GM23248 (cell line): ENCODE results near the gene PLXDC1. TPM values are rescaled to one million over a fixed set of nuclear protein-coding genes. Genes with fewer than 3 reads are reported as not detected.

ENCODE experiments used
- DNase-seq: peaks from one replicate; pipeline ENCODE4 v3.0.0-alpha.2; 2015
- H2AFZ ChIP-seq: fragments of 200-600 bp; sonication (generic); 2 replicates; pipeline ENCODE4 v1.6.1; 2016; ENCODE audit warnings: antibody characterized with exemption
- H3F3A ChIP-seq: fragments of 200-600 bp; sonication (generic); 2 replicates; pipeline ENCODE4 v1.6.1; 2016; ENCODE audit warnings: mild to moderate bottlenecking, antibody characterized with exemption, mixed run types; ENCODE audit not compliant: insufficient read depth
- H3K27ac ChIP-seq: fragments of 200-600 bp; sonication (generic); 2 replicates; pipeline ENCODE4 v1.5.1; 2016; ENCODE audit warnings: mild to moderate bottlenecking
- H3K27me3 ChIP-seq: fragments of 200-600 bp; sonication (generic); replicated peaks from 2 replicates; pipeline ENCODE4 v1.6.1; 2016; ENCODE audit warnings: mild to moderate bottlenecking; ENCODE audit not compliant: insufficient read depth
- H3K36me3 ChIP-seq: fragments of 200-600 bp; sonication (generic); 2 replicates; pipeline ENCODE4 v1.6.1; 2016; ENCODE audit warnings: low read depth, mild to moderate bottlenecking
- H3K4me1 ChIP-seq: fragments of 200-600 bp; sonication (generic); 2 replicates; pipeline ENCODE4 v1.6.1; 2016; ENCODE audit warnings: mild to moderate bottlenecking; ENCODE audit not compliant: insufficient read depth
- H3K4me2 ChIP-seq: fragments of 200-600 bp; sonication (generic); one replicate; pipeline ENCODE4 v1.6.1; 2016; ENCODE audit warnings: mild to moderate bottlenecking; ENCODE audit not compliant: unreplicated experiment
- H3K4me3 ChIP-seq: fragments of 200-600 bp; sonication (generic); 2 replicates; pipeline ENCODE4 v1.5.1; 2016; ENCODE audit warnings: mild to moderate bottlenecking
- H3K79me2 ChIP-seq: fragments of 200-600 bp; sonication (generic); 2 replicates; pipeline ENCODE4 v1.6.1; 2016; ENCODE audit warnings: mild to moderate bottlenecking; ENCODE audit not compliant: insufficient read depth
- H3K9ac ChIP-seq: fragments of 200-600 bp; sonication (generic); 2 replicates; pipeline ENCODE4 v1.6.1; 2016; ENCODE audit warnings: mild to moderate bottlenecking
- H3K9me2 ChIP-seq: fragments of 200-600 bp; sonication (generic); 2 replicates; pipeline ENCODE4 v1.6.1; 2016; ENCODE audit warnings: mixed run types, mild to moderate bottlenecking, moderate library complexity; ENCODE audit not compliant: insufficient read depth
- H3K9me3 ChIP-seq: fragments of 200-600 bp; sonication (generic); one replicate; pipeline ENCODE4 v1.6.1; 2017; ENCODE audit warnings: low read depth
- H4K20me1 ChIP-seq: fragments of 200-600 bp; sonication (generic); 2 replicates; pipeline ENCODE4 v1.6.0; 2016; ENCODE audit not compliant: insufficient read depth
- EZH2 ChIP-seq: fragments of 200-600 bp; sonication (generic); IDR thresholded peaks from 2 replicates; pipeline ENCODE4 v1.6.1; 2018; ENCODE audit warnings: antibody characterized with exemption, mild to moderate bottlenecking; ENCODE audit not compliant: insufficient read depth, poor library complexity, severe bottlenecking
- EZH2phosphoT487 ChIP-seq: fragments of 200-600 bp; sonication (generic); IDR thresholded peaks from 2 replicates; pipeline ENCODE4 v1.6.1; 2018; ENCODE audit warnings: antibody characterized with exemption, moderate library complexity, mild to moderate bottlenecking, low read depth; ENCODE audit not compliant: insufficient read depth
- WGBS, 2 experiments: methylation state at CpG; one replicate each; pipeline ENCODE4 v1.1.6; 2015 to 2017; ENCODE audit warnings: low lambda C conversion rate in 2 of 2, low coverage in 1 of 2; ENCODE audit errors: missing lambda C conversion rate in 2 of 2; 5-methylcytosine and 5-hydroxymethylcytosine counted together
- in situ Hi-C: fragments of 300-500 bp; cut with MboI; formaldehyde crosslinking; loops from 2 replicates; pipeline ENCODE4 v1.15.0; 2020
- polyA plus RNA-seq: library from polyadenylated mRNA; unstranded; fragments of >200 nt; fragmentation: Nextera tagmentation; extraction: Ambion mirVana; gene quantifications from 2 replicates; pipeline ENCODE4 v1.2.1, GENCODE V29; 2016
- total RNA-seq: library from RNA; depleted of rRNA; stranded (reverse); fragments of >200 nt; shearing (Covaris generic); gene quantifications from 2 replicates; pipeline ENCODE4 v1.2.3, GENCODE V29; 2014

The PLXDC1 gene
- total and polyA plus RNA-seq, 2 experiments from 2014 or later: 0.24 TPM; not detected in 1

DNA sequence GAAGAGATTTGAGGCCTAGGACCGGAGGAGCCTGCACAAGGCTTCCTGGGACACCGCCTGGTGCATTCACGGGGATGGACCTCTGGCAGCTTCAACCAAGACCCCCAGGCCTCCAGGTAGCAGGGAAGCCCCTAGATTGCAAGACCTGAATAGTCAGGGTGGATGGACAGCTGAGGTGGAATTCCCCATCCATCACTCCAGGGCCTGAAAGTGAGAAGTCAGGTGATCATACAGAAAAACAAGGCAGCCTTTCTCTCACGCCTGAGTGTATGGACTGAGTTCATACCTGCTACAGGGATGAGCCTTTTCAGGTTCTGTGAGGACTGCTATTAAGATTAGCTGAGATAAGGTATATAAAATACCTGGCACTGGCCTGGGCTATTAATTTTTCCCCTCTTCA, 74.2 kb downstream of the PLXDC1 start:
- H3K9ac ChIP-seq: no peak overlapping the region
- H3K9me2 ChIP-seq: no peaks in the 10 kb centered on the region
- H4K20me1 ChIP-seq: no peaks in the 10 kb centered on the region
- peaks cover 16% of the 10 kb centered on the region; the same call in 1 of the 2 replicates for H3K4me1 ChIP-seq
- WGBS, 2 experiments: 96 to 98% methylated on average over 3 to 4 of the region's 4 CpGs
- no peak overlapping the region for H3K4me2 ChIP-seq
- TF ChIP-seq EZH2 (no peak), EZH2phosphoT487 (no peak)
- no peak overlapping the region for H3K4me3 ChIP-seq
- no peaks in the 10 kb centered on the region for H3K36me3 ChIP-seq
- no peaks in the 10 kb centered on the region for H3K79me2 ChIP-seq
- in situ Hi-C loops: no loop called here
- no peak overlapping the region for H2AFZ ChIP-seq
- H3K27me3 ChIP-seq: peaks cover 3% of the 10 kb centered on the region; the same call in 1 of the 2 replicates
- H3K27ac ChIP-seq: no peak overlapping the region
- no peaks in the 10 kb centered on the region for H3K9me3 ChIP-seq
- peaks cover 3% of the 10 kb centered on the region; the same call in 1 of the 2 replicates for H3F3A ChIP-seq
- DNase-seq: no peak

DNA sequence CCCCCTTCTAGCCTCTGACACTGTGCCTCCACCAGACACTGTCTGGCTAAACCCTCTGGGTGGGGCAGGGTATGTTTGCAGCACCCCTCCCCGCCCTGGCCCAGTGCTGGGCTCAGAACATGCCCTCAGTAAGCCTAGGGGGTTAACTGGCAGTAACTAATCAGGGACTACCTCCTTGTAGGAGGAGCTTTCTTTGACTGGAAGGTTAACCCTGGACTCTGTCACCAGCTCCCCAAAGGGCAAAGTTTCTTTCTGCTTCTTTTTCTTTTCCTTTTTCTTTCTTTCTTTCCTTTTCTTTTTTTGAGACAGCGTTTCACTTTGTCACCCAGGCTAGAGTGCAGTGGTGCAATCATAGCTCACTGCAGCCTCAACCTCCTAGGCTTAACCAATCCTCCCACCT, 76.8 kb downstream of the PLXDC1 start:
- H3K9me2 ChIP-seq: no peaks in the 10 kb centered on the region
- H3K79me2 ChIP-seq: no peaks in the 10 kb centered on the region
- TF ChIP-seq EZH2phosphoT487: no peak
- TF ChIP-seq EZH2: no peak
- H3K36me3 ChIP-seq: no peaks in the 10 kb centered on the region
- no peak overlapping the region for H3K4me2 ChIP-seq
- in situ Hi-C loops: loop anchor here (5.0 kb wide), 1 partner anchor 73 kb away; no protein-coding TSS in a partner anchor
- no peak for DNase-seq
- no peaks in the 10 kb centered on the region for H4K20me1 ChIP-seq
- peaks cover 3% of the 10 kb centered on the region for H3K27me3 ChIP-seq
- no peak overlapping the region for H2AFZ ChIP-seq
- H3K9ac ChIP-seq: no peak overlapping the region
- WGBS, 2 experiments: 57 to 60% methylated on average over 2 of the region's 2 CpGs
- no peaks in the 10 kb centered on the region for H3K4me1 ChIP-seq
- no peak overlapping the region for H3K27ac ChIP-seq
- no peaks in the 10 kb centered on the region for H3F3A ChIP-seq
- H3K4me3 ChIP-seq: no peak overlapping the region
- no peaks in the 10 kb centered on the region for H3K9me3 ChIP-seq

DNA sequence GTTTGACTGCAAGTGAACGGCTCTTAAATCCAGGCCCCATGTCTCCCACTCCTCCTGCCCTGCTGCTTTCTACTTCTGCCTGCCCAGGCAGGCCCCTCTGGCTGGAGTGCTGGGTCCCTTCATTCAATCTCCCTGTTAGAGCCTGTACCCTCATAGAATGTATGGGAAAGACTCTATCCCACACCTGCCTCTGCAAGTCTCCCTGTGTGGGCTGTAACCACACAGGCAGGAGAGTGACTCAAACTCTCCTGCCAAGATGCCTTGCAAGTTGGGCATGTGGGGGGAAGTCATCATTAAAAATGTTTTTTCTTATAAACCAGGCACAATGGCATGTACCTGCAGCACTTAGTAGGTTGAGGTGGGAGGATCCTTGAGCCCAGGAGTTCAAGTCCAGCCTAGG, 77.5 kb downstream of the PLXDC1 start:
- H3K4me2 ChIP-seq: no peak overlapping the region
- H3K27ac ChIP-seq: no peak overlapping the region
- H3K4me3 ChIP-seq: no peak overlapping the region
- DNase-seq: no peak
- H2AFZ ChIP-seq: no peak overlapping the region
- H3K27me3 ChIP-seq: peaks cover 3% of the 10 kb centered on the region
- H4K20me1 ChIP-seq: no peaks in the 10 kb centered on the region
- no peaks in the 10 kb centered on the region for H3K79me2 ChIP-seq
- H3K9me2 ChIP-seq: no peaks in the 10 kb centered on the region
- TF ChIP-seq EZH2 (no peak), EZH2phosphoT487 (no peak)
- no peaks in the 10 kb centered on the region for H3F3A ChIP-seq
- no peaks in the 10 kb centered on the region for H3K9me3 ChIP-seq
- no peaks in the 10 kb centered on the region for H3K4me1 ChIP-seq
- 85 to 100% methylated on average over 1 of the region's 1 CpG for WGBS, 2 experiments
- H3K36me3 ChIP-seq: no peaks in the 10 kb centered on the region
- H3K9ac ChIP-seq: no peak overlapping the region
- in situ Hi-C loops: loop anchor here (5.0 kb wide), 1 partner anchor 73 kb away; no protein-coding TSS in a partner anchor

GRCh38 chr17:39073353-39073752, 78.1 kb downstream of the PLXDC1 start:
- Histone ChIP-seq H2AFZ (no peak overlapping the region), H3K9me2 (no peaks in the 10 kb centered on the region), H3K4me2 (no peak overlapping the region), H3F3A (no peaks in the 10 kb centered on the region), H3K27ac (no peak overlapping the region), H3K4me1 (no peaks in the 10 kb centered on the region), H3K27me3 (peaks cover 3% of the 10 kb centered on the region), H3K36me3 (no peaks in the 10 kb centered on the region), H3K79me2 (no peaks in the 10 kb centered on the region), H3K9me3 (no peaks in the 10 kb centered on the region), H4K20me1 (no peaks in the 10 kb centered on the region), H3K9ac (no peak overlapping the region), H3K4me3 (no peak overlapping the region)
- in situ Hi-C loops: loop anchor here (5.0 kb wide), 1 partner anchor 74 kb away; no protein-coding TSS in a partner anchor
- DNase-seq: no peak
- TF ChIP-seq EZH2phosphoT487 (no peak), EZH2 (no peak)
- 93 to 98% methylated on average over 3 of the region's 3 CpGs for WGBS, 2 experiments

GRCh38 chr17:39071573-39071972, 79.9 kb downstream of the PLXDC1 start:
- Histone ChIP-seq H4K20me1 (no peaks in the 10 kb centered on the region), H3K36me3 (no peaks in the 10 kb centered on the region), H3K9ac (no peak overlapping the region), H3K9me2 (no peaks in the 10 kb centered on the region), H2AFZ (no peak overlapping the region), H3K9me3 (no peaks in the 10 kb centered on the region), H3K27me3 (peaks cover 8% of the 10 kb centered on the region), H3K4me1 (no peaks in the 10 kb centered on the region), H3K4me2 (no peak overlapping the region), H3K4me3 (no peak overlapping the region), H3K79me2 (no peaks in the 10 kb centered on the region), H3F3A (no peaks in the 10 kb centered on the region), H3K27ac (no peak overlapping the region)
- WGBS, 2 experiments: 78 to 83% methylated on average over 3 to 4 of the region's 4 CpGs
- TF ChIP-seq EZH2 (no peak), EZH2phosphoT487 (no peak)
- no peak for DNase-seq
- in situ Hi-C loops: loop anchor here (5.0 kb wide), 1 partner anchor 76 kb away; no protein-coding TSS in a partner anchor
